GM12878 (cell line): ENCODE measurements around the gene RBM45. TPM values are rescaled to one million over a fixed set of nuclear protein-coding genes. Genes with fewer than 3 reads are reported as not detected.

Source experiments
- ATAC-seq: fragments of 200-7000 bp; cut with Tn5 transposase; 3 replicates; pipeline ENCODE4 v1.9.1; 2020; ENCODE audit warnings: mild to moderate bottlenecking, moderate library complexity
- BruUV-seq: library from RNA; stranded (reverse); fragments of 400-500 nt; replicated peaks from 2 replicates; lab custom pipeline; 2021; lab: Mats Ljungman, UMichigan
- CTCF ChIA-PET: fragments of 300-600 bp; sonication (Branson Sonifier 250); formaldehyde crosslinking; extraction: SDS; loops from one replicate; lab custom pipeline; 2021; ENCODE audit warnings: inconsistent platforms; lab: Yijun Ruan, JAX
- POLR2A ChIA-PET: fragments of 350-600 bp; formaldehyde crosslinking; extraction: SDS; loops from one replicate; lab custom pipeline; 2021; ENCODE audit warnings: inconsistent platforms; lab: Charles Lee
- RAD21 ChIA-PET: fragments of 300-600 bp; sonication (Branson Sonifier 250); formaldehyde crosslinking; loops from one replicate; lab custom pipeline; 2023; ENCODE audit warnings: antibody characterized with exemption; ENCODE audit not compliant: unreplicated experiment; lab: Charles Lee
- SMC1A ChIA-PET: fragments of 300-600 bp; sonication (Branson Sonifier 250); formaldehyde crosslinking; loops from one replicate; lab custom pipeline; 2023; ENCODE audit not compliant: unreplicated experiment, uncharacterized antibody; lab: Charles Lee
- DNase-seq: peaks from one replicate; pipeline ENCODE4 v3.0.0-alpha.2; 2011; ENCODE audit warnings: low read depth, low spot score
- FAIRE-seq: peaks from 3 replicates; lab custom pipeline; 2011; peaks lifted over from hg19 to GRCh38; lab: Jason Lieb, UNC
- H2AFZ ChIP-seq: 2 replicates; pipeline ENCODE4 v1.6.0; 2011; ENCODE audit warnings: low read depth, low read length, control low read depth; ENCODE audit not compliant: control insufficient read depth
- H3K27ac ChIP-seq: 2 replicates; pipeline ENCODE4 v1.5.1; 2011; ENCODE audit warnings: control low read depth; ENCODE audit not compliant: control insufficient read depth, insufficient read depth
- H3K27me3 ChIP-seq, 2 experiments: replicated peaks in 1 of 2; 2 replicates each; pipeline versions ENCODE4 v1.6.0 to v1.6.1; 2011; ENCODE audit warnings: low read length in 1 of 2; ENCODE audit not compliant: control insufficient read depth in 2 of 2, insufficient read depth in 2 of 2
- H3K36me3 ChIP-seq, 2 experiments: 2 replicates each; pipeline ENCODE4 v1.5.1; 2011; ENCODE audit warnings: low read length in 1 of 2; ENCODE audit not compliant: control insufficient read depth in 2 of 2, insufficient read depth in 2 of 2
- H3K4me1 ChIP-seq: 2 replicates; pipeline ENCODE4 v1.6.1; 2011; ENCODE audit warnings: mild to moderate bottlenecking, low read length, moderate library complexity, mixed read lengths; ENCODE audit not compliant: control insufficient read depth, insufficient read depth
- H3K4me2 ChIP-seq: 2 replicates; pipeline ENCODE4 v1.6.0; 2011; ENCODE audit warnings: control low read depth; ENCODE audit not compliant: control insufficient read depth, insufficient read depth
- H3K4me3 ChIP-seq: fragments of 200-600 bp; sonication (generic); 2 replicates; pipeline ENCODE4 v1.5.1; 2016
- H3K79me2 ChIP-seq: 2 replicates; pipeline ENCODE4 v1.6.0; 2011; ENCODE audit warnings: low read length; ENCODE audit not compliant: control insufficient read depth, insufficient read depth
- H3K9ac ChIP-seq: 2 replicates; pipeline ENCODE4 v1.8.0; 2011; ENCODE audit warnings: low read length, control low read depth, mixed read lengths; ENCODE audit not compliant: control insufficient read depth, insufficient read depth
- H3K9me3 ChIP-seq: replicated peaks from 3 replicates; pipeline ENCODE4 v1.5.1; 2011; ENCODE audit warnings: mild to moderate bottlenecking, low read length; ENCODE audit not compliant: control insufficient read depth, insufficient read depth
- H4K20me1 ChIP-seq: 2 replicates; pipeline ENCODE4 v1.6.0; 2011; ENCODE audit not compliant: control insufficient read depth, insufficient read depth
- ATF2 ChIP-seq: IDR thresholded peaks from 2 replicates; pipeline ENCODE4 v1.6.1; 2012; ENCODE audit warnings: low read length, inconsistent platforms
- ATF3 ChIP-seq: IDR thresholded peaks from 2 replicates; pipeline ENCODE4 v1.6.1; 2011; ENCODE audit warnings: low read depth, mild to moderate bottlenecking, low read length, moderate library complexity, borderline replicate concordance; ENCODE audit errors: extremely low read depth
- CBFB ChIP-seq: IDR thresholded peaks from 2 replicates; pipeline ENCODE4 v1.6.1; 2016; ENCODE audit warnings: antibody characterized with exemption, low read depth
- CHD4 ChIP-seq: fragments of 200-600 bp; sonication (generic); IDR thresholded peaks from 2 replicates; pipeline ENCODE4 v1.6.1; 2016; ENCODE audit warnings: mild to moderate bottlenecking
- CREB1 ChIP-seq: IDR thresholded peaks from 2 replicates; pipeline ENCODE4 v1.6.1; 2012; ENCODE audit warnings: low read depth, mild to moderate bottlenecking, inconsistent platforms
- EED ChIP-seq: sonication (generic); IDR thresholded peaks from 2 replicates; pipeline ENCODE4 v1.6.1; 2016; ENCODE audit warnings: antibody characterized with exemption, low read depth
- GABPA ChIP-seq: IDR thresholded peaks from 2 replicates; pipeline ENCODE4 v1.6.1; 2014; ENCODE audit warnings: antibody characterized with exemption, low read depth, mild to moderate bottlenecking, inconsistent platforms
- HDAC2 ChIP-seq: fragments of 200-600 bp; sonication (generic); IDR thresholded peaks from 2 replicates; pipeline ENCODE4 v1.6.1; 2017
- IKZF2 ChIP-seq, 2 experiments: fragments of 450-650 bp; IDR thresholded peaks; 2 replicates each; pipeline ENCODE4 v1.6.1; 2017; ENCODE audit warnings: mild to moderate bottlenecking in 2 of 2, moderate library complexity in 2 of 2
- KDM1A ChIP-seq: fragments of 200-600 bp; sonication (generic); IDR thresholded peaks from 2 replicates; pipeline ENCODE4 v1.6.1; 2016; ENCODE audit warnings: borderline replicate concordance
- MTA3 ChIP-seq: IDR thresholded peaks from 2 replicates; pipeline ENCODE4 v1.6.1; 2012; ENCODE audit warnings: low read length, inconsistent platforms, borderline replicate concordance
- MXI1 ChIP-seq: fragments of 150-350 bp; IDR thresholded peaks from 2 replicates; pipeline ENCODE4 v1.6.1; 2011; ENCODE audit warnings: low read depth, mild to moderate bottlenecking, inconsistent platforms, low read length, improper control_type of control experiment
- NBN ChIP-seq: fragments of 450-650 bp; IDR thresholded peaks from 2 replicates; pipeline ENCODE4 v1.6.1; 2016
- PAX5 ChIP-seq: IDR thresholded peaks from 2 replicates; pipeline ENCODE4 v1.6.1; 2011; ENCODE audit warnings: low read depth, low read length, borderline replicate concordance
- PKNOX1 ChIP-seq: fragments of 450-650 bp; IDR thresholded peaks from 2 replicates; pipeline ENCODE4 v1.6.1; 2016; ENCODE audit warnings: mild to moderate bottlenecking
- RELA ChIP-seq: fragments of 450-650 bp; IDR thresholded peaks from 2 replicates; pipeline ENCODE4 v1.8.0; 2014; ENCODE audit warnings: borderline replicate concordance; ENCODE audit not compliant: partially characterized antibody
- SREBF2 ChIP-seq: IDR thresholded peaks from 2 replicates; pipeline ENCODE4 v1.6.1; 2012; ENCODE audit warnings: mild to moderate bottlenecking, low read length
- SRF ChIP-seq, 2 experiments: IDR thresholded peaks; 2 replicates each; pipeline ENCODE4 v1.6.1; 2011; ENCODE audit warnings: low read depth in 2 of 2, low read length in 2 of 2, mild to moderate bottlenecking in 1 of 2, moderate library complexity in 1 of 2
- SUZ12 ChIP-seq: fragments of 200-600 bp; sonication (generic); IDR thresholded peaks from one replicate; pipeline ENCODE4 v1.6.1; 2018; ENCODE audit warnings: antibody characterized with exemption, mild to moderate bottlenecking; ENCODE audit not compliant: unreplicated experiment
- WGBS: methylation state at CpG from one replicate; pipeline ENCODE4 v1.1.6; 2016; ENCODE audit warnings: low lambda C conversion rate; ENCODE audit not compliant: insufficient replicate concordance, insufficient coverage; ENCODE audit errors: missing lambda C conversion rate; 5-methylcytosine and 5-hydroxymethylcytosine counted together
- in situ Hi-C: fragments of 300-500 bp; cut with MboI; formaldehyde crosslinking; loops from 9 replicates; pipeline ENCODE4 v1.14.3; 2018; ENCODE audit warnings: mixed read lengths
- intact Hi-C: fragments of 100-400 bp; cut with micrococcal nuclease; formaldehyde crosslinking; loops from one replicate; pipeline ENCODE4 v1.14.2; 2022; ENCODE audit not compliant: unreplicated experiment
- polyA plus RNA-seq, 11 experiments: library from polyadenylated mRNA; depleted of rRNA in 4 of 11; unstranded in 6 of 11; stranded (reverse) in 5 of 11; fragments of >200 nt; fragmentation: Nextera tagmentation in 4 of 11; fragmentation: Illumina TruSeq in 1 of 11; extraction: Ambion mirVana in 4 of 11; extraction: Trizol in 1 of 11; gene quantifications; 1 replicate in 1 of 11; 2 replicates in 10 of 11; pipeline versions ENCODE4 v1.2.1 to v1.2.3, GENCODE V29; 2011 to 2016; ENCODE audit warnings: inconsistent platforms in 2 of 11, missing spikeins in 2 of 11, low read depth in 1 of 11
- total RNA-seq, 4 experiments: library from RNA; depleted of rRNA in 3 of 4; stranded (reverse); fragments of >200 nt in 3 of 4; fragmentation: Illumina TruSeq in 1 of 4; extraction: Trizol in 1 of 4; gene quantifications; 2 replicates each; pipeline versions ENCODE4 v1.2.1 to v1.2.3, GENCODE V29; 2013 to 2021
- TF ChIP-seq, protein P1 (sequence below): fragments of 450-650 bp; IDR thresholded peaks from 2 replicates; pipeline ENCODE4 v1.6.1; 2017; ENCODE audit warnings: antibody characterized with exemption, mild to moderate bottlenecking, moderate library complexity

The RBM45 gene
- total and polyA plus RNA-seq, 10 of the 15 experiments (the other 5 are each of a cell fraction or from before 2014, with no cell fraction given): 6.2 to 21.7 (median 14.6) TPM

DNA sequence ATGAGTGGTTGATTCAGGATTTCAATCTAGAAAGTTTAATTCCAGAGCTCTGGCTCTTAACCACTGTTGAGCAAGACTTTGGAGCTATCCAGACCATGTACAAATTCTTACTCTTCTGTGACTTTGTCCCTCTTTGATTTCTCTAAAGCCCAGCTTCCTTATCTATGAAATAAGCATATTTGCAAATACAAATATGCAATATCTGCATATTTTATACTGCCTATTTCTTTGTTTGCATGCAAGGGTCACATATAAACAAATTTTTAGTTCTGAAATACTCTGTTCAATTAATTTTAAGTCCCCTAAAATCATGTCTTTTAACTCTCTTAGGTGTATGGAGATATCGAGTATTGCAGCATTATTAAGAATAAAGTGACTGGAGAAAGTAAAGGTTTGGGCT is 5.5 kb downstream of the RBM45 start:
- ATAC-seq (no peak), DNase-seq (no peak), FAIRE-seq (no peak)
- Histone ChIP-seq H3K4me1 (peaks cover 12% of the 10 kb centered on the region), H3K9ac (no peak overlapping the region), H2AFZ (no peak overlapping the region), H4K20me1 (no peaks in the 10 kb centered on the region), H3K79me2 (peaks cover 13% of the 10 kb centered on the region), H3K36me3 (no peaks in the 10 kb centered on the region), H3K4me3 (no peak overlapping the region), H3K27me3 (no peaks in the 10 kb centered on the region), H3K9me3 (no peaks in the 10 kb centered on the region), H3K27ac (no peak overlapping the region), H3K4me2 (no peak overlapping the region)
- BruUV-seq: no TSS peak
- intact Hi-C loops: no loop called here
- in situ Hi-C loops: no loop called here
- 87% methylated on average over 1 of the region's 1 CpG for WGBS
- SMC1A ChIA-PET: interaction anchor here (1.1 kb wide), 1 partner anchor 19 kb away, joined by 4 read pairs; no protein-coding TSS in a partner anchor
- POLR2A ChIA-PET: no interaction called here
- RAD21 ChIA-PET: no interaction called here
- no peak for TF ChIP-seq MTA3
- TF ChIP-seq HDAC2: no peak
- no peak for TF ChIP-seq CREB1
- no peak for TF ChIP-seq ATF3
- TF ChIP-seq CHD4: no peak
- no peak for TF ChIP-seq SREBF2
- no peak for TF ChIP-seq GABPA
- no peak for TF ChIP-seq MXI1
- no peak for TF ChIP-seq EED
- TF ChIP-seq SUZ12: no peak
- TF ChIP-seq, protein P1, sequence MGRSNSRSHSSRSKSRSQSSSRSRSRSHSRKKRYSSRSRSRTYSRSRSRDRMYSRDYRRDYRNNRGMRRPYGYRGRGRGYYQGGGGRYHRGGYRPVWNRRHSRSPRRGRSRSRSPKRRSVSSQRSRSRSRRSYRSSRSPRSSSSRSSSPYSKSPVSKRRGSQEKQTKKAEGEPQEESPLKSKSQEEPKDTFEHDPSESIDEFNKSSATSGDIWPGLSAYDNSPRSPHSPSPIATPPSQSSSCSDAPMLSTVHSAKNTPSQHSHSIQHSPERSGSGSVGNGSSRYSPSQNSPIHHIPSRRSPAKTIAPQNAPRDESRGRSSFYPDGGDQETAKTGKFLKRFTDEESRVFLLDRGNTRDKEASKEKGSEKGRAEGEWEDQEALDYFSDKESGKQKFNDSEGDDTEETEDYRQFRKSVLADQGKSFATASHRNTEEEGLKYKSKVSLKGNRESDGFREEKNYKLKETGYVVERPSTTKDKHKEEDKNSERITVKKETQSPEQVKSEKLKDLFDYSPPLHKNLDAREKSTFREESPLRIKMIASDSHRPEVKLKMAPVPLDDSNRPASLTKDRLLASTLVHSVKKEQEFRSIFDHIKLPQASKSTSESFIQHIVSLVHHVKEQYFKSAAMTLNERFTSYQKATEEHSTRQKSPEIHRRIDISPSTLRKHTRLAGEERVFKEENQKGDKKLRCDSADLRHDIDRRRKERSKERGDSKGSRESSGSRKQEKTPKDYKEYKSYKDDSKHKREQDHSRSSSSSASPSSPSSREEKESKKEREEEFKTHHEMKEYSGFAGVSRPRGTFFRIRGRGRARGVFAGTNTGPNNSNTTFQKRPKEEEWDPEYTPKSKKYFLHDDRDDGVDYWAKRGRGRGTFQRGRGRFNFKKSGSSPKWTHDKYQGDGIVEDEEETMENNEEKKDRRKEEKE: no peak
- TF ChIP-seq CBFB: no peak
- no peak for TF ChIP-seq PKNOX1
- TF ChIP-seq SRF (IDR thresholded peaks at IDR 0.05; ENCODE audit: low read depth in 2 of 2, low read length in 2 of 2): no peak
- TF ChIP-seq ATF2: no peak
- no peak for TF ChIP-seq PAX5
- TF ChIP-seq NBN: no peak
- no peak for TF ChIP-seq KDM1A
- no peak for TF ChIP-seq RELA
- TF ChIP-seq IKZF2 (IDR thresholded peaks at IDR 0.05): no peak
- CTCF ChIA-PET: interaction anchor here (1.1 to 1.9 kb wide), 3 partner anchors 13 to 302 kb away, joined by 4 to 7 read pairs (median 7); no protein-coding TSS in a partner anchor
